Astrocyte of the spinal cord (primary cell): ENCODE data around the gene TACC2.
"Not testable (repeated sequence)": the region's sequence is repeated elsewhere in the genome, so short reads cannot be mapped to it uniquely, and the experiment has no call there.

Experiments
- DNase-seq: peaks from one replicate; pipeline ENCODE4 v3.0.0; 2011; ENCODE audit warnings: low read depth, low spot score
- H3K4me3 ChIP-seq: 2 replicates; pipeline ENCODE4 v1.5.1; 2011; ENCODE audit warnings: low read depth, mild to moderate bottlenecking, low read length, moderate library complexity
- in situ Hi-C: cut with HindIII; loops from 2 replicates; pipeline ENCODE4 v1.10.0; 2017; ENCODE audit warnings: low sequenced_read_pairs
- TF ChIP-seq, protein P1 (sequence below): IDR thresholded peaks from 2 replicates; pipeline ENCODE4 v1.5.1; 2012; ENCODE audit warnings: low read depth, mild to moderate bottlenecking, low read length, inconsistent platforms

TACC2 gene

DNA sequence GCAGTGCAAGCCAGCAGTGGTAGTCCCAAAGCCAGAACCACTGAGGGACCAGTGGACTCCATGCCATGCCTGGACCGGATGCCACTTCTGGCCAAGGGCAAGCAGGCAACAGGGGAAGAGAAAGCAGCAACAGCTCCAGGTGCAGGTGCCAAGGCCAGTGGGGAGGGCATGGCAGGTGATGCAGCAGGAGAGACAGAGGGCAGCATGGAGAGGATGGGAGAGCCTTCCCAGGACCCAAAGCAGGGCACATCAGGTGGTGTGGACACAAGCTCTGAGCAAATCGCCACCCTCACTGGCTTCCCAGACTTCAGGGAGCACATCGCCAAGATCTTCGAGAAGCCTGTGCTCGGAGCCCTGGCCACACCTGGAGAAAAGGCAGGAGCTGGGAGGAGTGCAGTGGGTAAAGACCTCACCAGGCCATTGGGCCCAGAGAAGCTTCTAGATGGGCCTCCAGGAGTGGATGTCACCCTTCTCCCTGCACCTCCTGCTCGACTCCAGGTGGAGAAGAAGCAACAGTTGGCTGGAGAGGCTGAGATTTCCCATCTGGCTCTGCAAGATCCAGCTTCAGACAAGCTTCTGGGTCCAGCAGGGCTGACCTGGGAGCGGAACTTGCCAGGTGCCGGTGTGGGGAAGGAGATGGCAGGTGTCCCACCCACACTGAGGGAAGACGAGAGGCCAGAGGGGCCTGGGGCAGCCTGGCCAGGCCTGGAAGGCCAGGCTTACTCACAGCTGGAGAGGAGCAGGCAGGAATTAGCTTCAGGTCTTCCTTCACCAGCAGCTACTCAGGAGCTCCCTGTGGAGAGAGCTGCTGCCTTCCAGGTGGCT is 97.7 kb downstream of the TACC2 start:
- no peak for DNase-seq
- in situ Hi-C loops, result no loop called here
- no peak overlapping the region for H3K4me3 ChIP-seq
- TF ChIP-seq, protein P1, sequence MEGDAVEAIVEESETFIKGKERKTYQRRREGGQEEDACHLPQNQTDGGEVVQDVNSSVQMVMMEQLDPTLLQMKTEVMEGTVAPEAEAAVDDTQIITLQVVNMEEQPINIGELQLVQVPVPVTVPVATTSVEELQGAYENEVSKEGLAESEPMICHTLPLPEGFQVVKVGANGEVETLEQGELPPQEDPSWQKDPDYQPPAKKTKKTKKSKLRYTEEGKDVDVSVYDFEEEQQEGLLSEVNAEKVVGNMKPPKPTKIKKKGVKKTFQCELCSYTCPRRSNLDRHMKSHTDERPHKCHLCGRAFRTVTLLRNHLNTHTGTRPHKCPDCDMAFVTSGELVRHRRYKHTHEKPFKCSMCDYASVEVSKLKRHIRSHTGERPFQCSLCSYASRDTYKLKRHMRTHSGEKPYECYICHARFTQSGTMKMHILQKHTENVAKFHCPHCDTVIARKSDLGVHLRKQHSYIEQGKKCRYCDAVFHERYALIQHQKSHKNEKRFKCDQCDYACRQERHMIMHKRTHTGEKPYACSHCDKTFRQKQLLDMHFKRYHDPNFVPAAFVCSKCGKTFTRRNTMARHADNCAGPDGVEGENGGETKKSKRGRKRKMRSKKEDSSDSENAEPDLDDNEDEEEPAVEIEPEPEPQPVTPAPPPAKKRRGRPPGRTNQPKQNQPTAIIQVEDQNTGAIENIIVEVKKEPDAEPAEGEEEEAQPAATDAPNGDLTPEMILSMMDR, result no peak

DNA sequence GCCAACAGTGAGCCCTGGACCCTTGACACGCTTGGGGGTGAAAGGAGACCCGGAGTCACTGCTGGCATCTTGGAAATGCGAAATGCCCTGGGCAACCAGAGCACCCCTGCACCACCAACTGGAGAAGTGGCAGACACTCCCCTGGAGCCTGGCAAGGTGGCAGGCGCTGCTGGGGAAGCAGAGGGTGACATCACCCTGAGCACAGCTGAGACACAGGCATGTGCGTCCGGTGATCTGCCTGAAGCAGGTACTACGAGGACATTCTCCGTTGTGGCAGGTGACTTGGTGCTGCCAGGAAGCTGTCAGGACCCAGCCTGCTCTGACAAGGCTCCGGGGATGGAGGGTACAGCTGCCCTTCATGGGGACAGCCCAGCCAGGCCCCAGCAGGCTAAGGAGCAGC is 98.5 kb downstream of the TACC2 start:
- no peak for DNase-seq
- TF ChIP-seq, protein P1, result no peak
- in situ Hi-C loops, result no loop called here
- H3K4me3 ChIP-seq, result no peak overlapping the region

DNA sequence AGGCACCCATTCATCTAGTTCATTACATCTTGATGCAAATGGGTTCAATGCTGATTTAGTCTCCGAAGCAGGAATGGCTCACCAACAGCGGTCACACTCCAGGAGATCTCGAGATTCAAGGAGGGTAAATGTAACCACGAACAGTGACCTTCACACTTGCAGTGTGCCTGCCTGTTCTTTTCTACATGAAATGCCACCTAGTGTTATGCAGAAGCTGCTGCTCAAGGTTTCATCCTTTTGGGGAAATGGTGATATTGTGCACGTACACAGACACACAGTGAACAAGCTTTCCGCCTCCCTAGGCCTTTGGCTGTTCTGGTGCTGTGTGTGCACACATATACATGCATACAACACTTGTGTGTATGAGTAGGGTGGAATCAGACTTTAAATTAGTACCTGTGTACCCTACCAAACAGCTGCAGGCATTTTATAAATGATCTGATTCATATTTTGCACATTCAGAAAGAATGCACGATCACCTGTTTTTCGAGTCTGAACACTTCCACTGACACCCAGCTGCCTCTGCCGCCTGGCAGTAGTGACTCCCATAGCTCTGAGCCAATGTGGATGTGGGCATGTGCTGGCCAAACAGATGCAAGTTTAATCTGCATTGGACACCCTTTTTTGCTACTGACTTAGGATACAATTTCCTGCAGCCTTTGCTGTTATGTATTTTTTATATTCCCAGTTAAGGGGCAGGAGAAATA is 100.5 kb downstream of the TACC2 start:
- TF ChIP-seq, protein P1, result no peak
- no peak for DNase-seq
- H3K4me3 ChIP-seq, result no peak overlapping the region
- in situ Hi-C loops, result no loop called here

DNA sequence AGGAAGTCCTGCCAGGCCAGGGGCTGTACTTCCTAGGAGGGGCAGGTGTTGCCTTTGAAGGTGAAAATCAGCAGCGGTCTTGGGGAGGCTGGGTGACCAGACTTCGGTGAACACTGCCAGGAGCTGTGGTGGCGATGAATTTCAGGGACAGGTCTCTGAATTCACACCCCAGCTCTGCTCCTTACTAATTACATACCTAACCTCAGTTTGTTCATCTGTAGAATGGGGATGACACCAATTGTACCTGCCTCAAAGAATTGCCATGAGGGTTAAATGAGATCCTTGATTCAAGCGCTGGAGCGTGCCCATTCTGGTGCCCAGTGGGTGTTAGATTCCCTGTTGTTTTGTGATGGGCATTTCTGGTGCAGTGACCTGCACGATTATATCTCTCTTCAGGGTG is 102.8 kb downstream of the TACC2 start:
- no peak for DNase-seq
- no peak overlapping the region for H3K4me3 ChIP-seq
- in situ Hi-C loops, result no loop called here
- TF ChIP-seq, protein P1, result no peak

DNA sequence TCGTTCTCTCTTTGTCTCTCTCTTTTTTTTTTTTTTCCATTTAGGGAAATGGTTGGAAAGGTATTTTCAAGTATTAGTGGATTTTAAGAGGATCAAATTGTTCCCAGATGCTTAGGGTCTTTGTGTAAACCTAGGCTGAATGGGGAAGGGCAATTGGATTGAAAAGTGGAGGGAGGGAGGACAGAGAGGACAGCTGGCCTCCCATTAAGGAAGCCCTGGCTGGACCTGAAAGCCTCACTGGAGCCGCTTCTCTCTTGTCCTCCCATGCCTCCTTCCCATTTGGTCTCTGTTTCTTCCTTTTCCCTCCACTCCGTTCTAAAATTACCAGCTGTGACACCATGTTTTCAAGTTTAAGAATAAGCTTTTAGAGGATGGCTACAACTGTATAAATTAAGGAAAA is 104.1 kb downstream of the TACC2 start:
- in situ Hi-C loops, result no loop called here
- H3K4me3 ChIP-seq, result no peak overlapping the region
- TF ChIP-seq, protein P1, result no peak
- DNase-seq, result no peak

DNA sequence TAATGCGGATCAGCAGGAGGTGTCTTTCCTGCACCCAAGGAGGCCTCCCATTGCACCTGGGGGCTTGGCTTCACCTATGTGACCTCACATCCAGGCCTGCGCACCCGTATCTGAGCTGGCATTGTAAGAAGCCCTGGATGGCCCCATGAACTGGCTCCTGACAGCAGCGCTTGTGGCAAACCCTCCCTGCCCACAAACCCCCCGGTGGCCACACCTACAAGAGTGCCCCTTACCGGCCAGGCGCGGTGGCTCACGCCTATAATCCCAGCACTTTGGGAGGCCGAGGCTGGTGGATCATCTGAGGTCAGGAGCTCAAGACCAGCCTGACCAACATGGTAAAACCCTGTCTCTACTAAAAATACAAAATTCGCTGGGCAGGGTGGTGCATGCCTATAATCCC is 107.2 kb downstream of the TACC2 start:
- DNase-seq, in situ Hi-C loops, H3K4me3 ChIP-seq: not testable (repeated sequence)

DNA sequence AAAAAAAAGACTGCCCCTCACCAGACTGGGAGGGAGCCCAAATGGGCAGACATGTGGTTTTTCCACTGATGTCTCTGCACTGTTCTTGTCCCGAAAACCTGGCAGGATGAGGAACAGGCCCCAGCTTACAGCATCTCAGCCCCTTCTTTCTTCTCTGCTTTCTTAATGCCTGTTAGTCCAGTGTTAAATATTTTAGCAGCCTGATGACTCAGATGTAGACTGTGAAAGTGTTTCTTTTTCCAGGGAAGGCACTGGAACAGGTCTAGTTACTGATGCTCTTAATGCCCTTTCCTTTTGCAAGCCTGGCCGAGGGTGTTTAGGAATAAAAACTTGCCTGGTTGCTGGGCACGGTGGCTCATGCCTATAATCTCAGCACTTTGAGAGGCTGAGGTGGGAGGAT is 107.7 kb downstream of the TACC2 start:
- in situ Hi-C loops, result no loop called here
- TF ChIP-seq, protein P1, result no peak
- DNase-seq, result peak; percentile 13
- no peak overlapping the region for H3K4me3 ChIP-seq
